Activated T-cell treated with anti-CD3 and anti-CD28 coated beads for 1 hour (primary cell): ENCODE results near the gene SRRD.

Source experiments
- DNase-seq: peaks from one replicate; pipeline ENCODE4 v3.0.0-alpha.2; 2020; ENCODE audit warnings: low read depth

SRRD gene

GRCh38 chr22:26483043-26483438, 636 bp upstream of the SRRD start:
- no peak for DNase-seq

GRCh38 chr22:26484360-26484706, 656 bp downstream of the SRRD start:
- no peak for DNase-seq

GRCh38 chr22:26485013-26485412, 1.3 kb downstream of the SRRD start:
- DNase-seq: no peak

GRCh38 chr22:26485806-26486390, 2.2 kb downstream of the SRRD start:
- no peak for DNase-seq

GRCh38 chr22:26486394-26486793, 2.7 kb downstream of the SRRD start:
- DNase-seq: no peak

- DNase-seq: no peak
Observed at GRCh38 chr22:26487996-26488395, 4.3 kb downstream of the SRRD start.

- no peak for DNase-seq
Observed at GRCh38 chr22:26489447-26490036, 5.9 kb downstream of the SRRD start.

- no peak for DNase-seq
Observed at GRCh38 chr22:26492220-26492619, 8.5 kb downstream of the SRRD start.

- DNase-seq: no peak
Observed at GRCh38 chr22:26494506-26494905, 10.8 kb downstream of the SRRD start.

GRCh38 chr22:26496456-26496855, 12.8 kb downstream of the SRRD start:
- no peak for DNase-seq

GRCh38 chr22:26499188-26499703, 15.6 kb downstream of the SRRD start:
- no peak for DNase-seq

- DNase-seq: no peak
Observed at GRCh38 chr22:26501996-26502395, 18.3 kb downstream of the SRRD start.

GRCh38 chr22:26502688-26503561, 19.2 kb downstream of the SRRD start:
- peak; percentile 33 for DNase-seq

GRCh38 chr22:26503758-26504157, 20.1 kb downstream of the SRRD start:
- DNase-seq: no peak

- DNase-seq: no peak
Observed at GRCh38 chr22:26508148-26508547, 24.5 kb downstream of the SRRD start.

GRCh38 chr22:26512149-26512793, 28.6 kb downstream of the SRRD start, which contains the start of gene TFIP11:
Gene TFIP11, minus strand, starts transcription at chr22:26512473. Its CDS starts 2,201 bp downstream, at chr22:26510272.
- DNase-seq: peak; percentile 82

- DNase-seq: no peak
Observed at GRCh38 chr22:26513838-26514237, 30.2 kb downstream of the SRRD start.

- DNase-seq: no peak
Observed at GRCh38 chr22:26514419-26515161, 30.9 kb downstream of the SRRD start.

GRCh38 chr22:26515931-26516330, 32.3 kb downstream of the SRRD start:
- no peak for DNase-seq

GRCh38 chr22:26516503-26516902, 32.8 kb downstream of the SRRD start:
- no peak for DNase-seq

- no peak for DNase-seq
Observed at GRCh38 chr22:26517429-26517828, 33.8 kb downstream of the SRRD start.

- no peak for DNase-seq
Observed at GRCh38 chr22:26522012-26522411, 38.3 kb downstream of the SRRD start.
